Posterior cingulate gyrus (tissue), 11 donors: ENCODE measurements around the gene DNAJA1.

Source experiments
- DNase-seq, 10 donors: peaks; one replicate each; pipeline versions ENCODE4 v3.0.0 to v3.0.0-alpha.2; 2020 to 2021; ENCODE audit warnings: mixed read lengths in 3 of 10
- intact Hi-C: fragments of 100-400 bp; cut with DNase I; formaldehyde crosslinking; loops from one replicate; pipeline ENCODE4 v1.15.1; 2023

Gene DNAJA1

GRCh38 chr9:33024126-33024965, 727 bp upstream of the DNAJA1 start:
- intact Hi-C loops = loop anchor here (10.0 kb wide), 1 partner anchor 50 kb away; the partner anchor contains the start of gene SMU1
- peak in 4 of 10 donors; percentile 15 to 82 (median 18) for DNase-seq

DNA sequence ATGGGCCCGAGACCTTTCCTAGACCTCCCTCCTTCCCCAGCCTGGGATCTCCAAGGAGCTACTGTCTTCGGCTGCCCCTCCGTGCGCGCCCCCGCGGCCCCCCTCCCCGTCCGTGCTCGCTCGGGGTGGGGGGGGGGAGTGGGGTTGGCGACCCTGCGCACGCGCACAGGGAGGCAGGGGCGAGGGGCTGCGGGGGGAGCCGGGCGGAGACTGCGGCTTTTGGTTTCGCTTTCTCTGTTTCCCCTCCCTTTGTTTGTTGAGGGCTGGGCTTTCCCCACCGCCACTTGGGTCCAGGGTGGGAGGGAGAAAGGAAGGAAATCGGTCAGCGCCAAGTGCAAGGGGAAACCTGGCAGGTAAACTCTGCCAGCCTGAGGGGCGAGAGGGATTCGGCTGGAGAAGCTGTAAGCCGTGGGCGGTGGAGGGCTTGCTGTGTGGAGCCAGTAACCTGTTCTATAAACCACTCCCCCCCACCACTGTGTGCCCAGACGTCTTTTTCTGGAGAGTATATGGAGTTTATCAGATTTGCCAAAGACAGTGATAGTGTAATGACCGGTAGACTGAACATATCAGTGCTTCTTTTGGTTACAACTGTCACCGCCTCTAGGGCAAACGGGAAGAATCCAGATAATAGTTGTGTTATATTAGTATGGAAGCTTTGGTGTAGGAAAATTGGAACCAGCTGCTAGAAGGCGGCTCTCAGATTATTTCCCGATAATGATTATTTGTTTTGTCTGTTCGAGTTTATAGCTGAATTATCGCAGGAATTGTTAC, 684 bp downstream of the DNAJA1 start:
- intact Hi-C loops = loop anchor here (2.0 to 10.0 kb wide), 2 partner anchors 17 to 49 kb away; partner anchors contain the start of gene SMU1

DNA sequence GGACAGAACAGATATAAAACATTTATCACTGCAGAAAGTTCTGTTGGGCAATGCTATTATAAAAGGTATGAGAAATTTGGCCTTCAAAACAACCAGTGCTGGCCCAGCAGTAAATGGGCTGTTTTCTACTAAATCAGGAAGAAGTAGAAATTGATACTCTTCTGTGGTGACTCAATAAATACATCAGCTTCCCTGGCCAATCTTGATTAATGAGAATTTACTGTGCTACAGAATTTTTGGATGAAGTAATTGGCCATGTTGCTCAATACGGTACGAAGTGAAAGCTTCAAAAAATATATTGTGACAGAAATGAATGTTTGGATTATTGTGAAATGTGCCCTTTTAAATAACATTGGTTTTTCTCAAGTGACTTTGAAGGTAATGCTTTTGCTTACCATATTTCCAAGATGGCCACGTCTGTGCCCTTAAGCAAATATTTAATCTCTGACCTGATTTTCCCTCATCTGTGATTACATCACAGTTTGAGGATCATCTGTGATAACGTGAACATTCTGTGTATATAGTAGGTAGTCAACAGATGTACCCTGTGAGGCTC, 4.2 kb downstream of the DNAJA1 start:
- no peak for DNase-seq
- intact Hi-C loops = loop anchor here (10.0 kb wide), 1 partner anchor 45 kb away; the partner anchor contains the start of gene SMU1

More for the DNA sequence above, 684 bp downstream of the DNAJA1 start:
- DNase-seq = peak; percentile 37 to 92 (median 52)

DNA sequence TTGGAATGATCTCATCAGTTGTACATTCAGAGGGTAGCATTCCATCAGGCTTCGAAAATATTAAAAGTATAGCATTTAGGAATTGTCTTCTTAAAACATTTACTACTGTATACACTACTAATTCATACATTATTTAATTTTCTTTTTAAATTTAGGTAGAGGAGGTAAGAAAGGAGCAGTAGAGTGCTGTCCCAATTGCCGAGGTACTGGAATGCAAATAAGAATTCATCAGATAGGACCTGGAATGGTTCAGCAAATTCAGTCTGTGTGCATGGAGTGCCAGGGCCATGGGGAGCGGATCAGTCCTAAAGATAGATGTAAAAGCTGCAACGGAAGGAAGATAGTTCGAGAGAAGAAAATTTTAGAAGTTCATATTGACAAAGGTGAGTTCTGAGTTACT, 5.2 kb downstream of the DNAJA1 start:
- intact Hi-C loops = no loop called here
- DNase-seq = no peak

- no peak for DNase-seq
- intact Hi-C loops = no loop called here
Observed at GRCh38 chr9:33032292-33032691, 7.2 kb downstream of the DNAJA1 start.

DNA sequence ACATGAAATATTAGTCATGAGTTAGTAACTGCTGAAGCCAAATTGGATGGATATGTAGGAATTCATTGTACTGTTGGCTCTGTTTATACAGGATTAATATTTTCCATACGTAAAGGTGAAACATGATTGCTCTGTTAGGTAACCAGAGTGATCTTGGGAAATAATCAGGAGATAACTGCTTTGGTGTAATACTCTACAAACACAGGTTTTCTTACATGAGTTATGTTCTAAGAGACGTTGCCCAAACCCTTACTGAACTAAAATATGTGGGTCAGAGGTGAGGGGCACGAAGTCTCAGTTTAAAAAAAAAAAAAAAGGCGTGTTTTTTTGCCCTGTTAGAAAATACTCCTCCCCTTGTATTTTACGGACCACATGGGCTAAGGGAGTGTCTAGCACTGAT, 7.8 kb downstream of the DNAJA1 start:
- DNase-seq = no peak
- intact Hi-C loops = no loop called here

GRCh38 chr9:33040792-33041431, 15.8 kb downstream of the DNAJA1 start:
- intact Hi-C loops = no loop called here
- DNase-seq = no peak

DNA sequence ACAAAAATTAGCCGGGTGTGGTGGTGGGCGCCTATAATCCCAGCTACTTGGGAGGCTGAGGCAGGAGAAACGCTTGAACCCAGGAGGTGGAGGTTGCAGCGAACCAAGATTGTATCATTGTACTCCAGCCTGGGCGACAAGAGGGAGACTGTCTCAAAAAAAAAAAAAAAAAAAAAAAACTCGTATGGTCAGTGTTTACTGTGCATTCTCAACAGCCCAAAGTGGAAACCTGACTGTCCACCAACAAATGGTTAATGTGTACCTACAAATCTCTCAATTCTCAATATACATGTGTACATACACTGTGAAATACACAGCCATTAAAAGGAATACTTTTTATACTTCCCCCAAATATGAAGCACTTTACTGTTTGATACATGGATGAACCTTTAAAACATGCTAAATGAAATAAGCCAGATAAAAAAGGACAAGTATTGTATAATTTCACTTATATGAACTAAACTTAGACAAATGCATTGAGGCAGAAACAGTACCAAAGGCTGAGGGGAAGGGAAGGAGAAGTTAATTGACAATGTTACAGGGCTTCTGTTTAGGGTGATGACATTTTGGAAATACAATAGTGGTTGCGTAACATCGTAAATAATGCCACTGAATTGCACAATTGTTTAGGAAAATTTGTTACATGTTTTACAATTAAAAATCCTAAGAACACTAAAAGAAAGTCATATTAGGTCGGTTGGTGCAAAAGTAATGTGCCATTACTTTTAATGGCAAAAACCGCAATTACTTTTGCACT, 16.5 kb downstream of the DNAJA1 start:
- no peak for DNase-seq
- intact Hi-C loops = loop anchor here (2.0 kb wide), 1 partner anchor 15 kb away; no protein-coding TSS in a partner anchor

GRCh38 chr9:33042473-33042872, 17.4 kb downstream of the DNAJA1 start:
- intact Hi-C loops = loop anchor here (2.0 kb wide), 1 partner anchor 16 kb away; no protein-coding TSS in a partner anchor
- no peak for DNase-seq

GRCh38 chr9:33043671-33044070, 18.6 kb downstream of the DNAJA1 start:
- intact Hi-C loops = loop anchor here (2.0 kb wide), 1 partner anchor 17 kb away; no protein-coding TSS in a partner anchor
- no peak for DNase-seq

DNA sequence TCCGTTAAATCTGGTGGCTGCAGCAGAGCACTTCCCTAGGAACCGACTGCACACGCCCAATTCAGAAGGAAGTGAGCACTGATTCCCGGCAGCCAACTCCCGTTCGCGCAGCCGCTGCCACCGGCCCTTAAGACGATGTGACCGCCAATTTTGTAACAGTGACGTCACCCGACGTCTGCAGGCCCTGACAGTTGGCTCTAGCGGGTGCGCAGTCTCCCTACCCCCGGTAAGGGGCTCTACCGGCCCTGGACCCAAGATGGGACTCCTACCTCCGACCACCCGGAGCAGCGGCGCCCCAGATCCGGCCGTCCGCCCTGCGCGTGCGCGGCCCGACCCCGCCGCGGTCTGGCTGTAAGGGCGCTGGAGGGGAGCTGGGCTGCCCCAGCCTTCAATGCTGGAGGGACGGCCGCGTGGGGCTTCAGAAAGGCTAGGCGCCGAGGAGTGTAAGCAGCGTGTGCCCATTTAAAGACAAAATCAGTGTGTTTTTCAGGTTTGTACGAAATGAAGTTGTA, 19.1 kb downstream of the DNAJA1 start:
- intact Hi-C loops = no loop called here
- DNase-seq = peak; percentile 54 to 97 (median 81)

DNA sequence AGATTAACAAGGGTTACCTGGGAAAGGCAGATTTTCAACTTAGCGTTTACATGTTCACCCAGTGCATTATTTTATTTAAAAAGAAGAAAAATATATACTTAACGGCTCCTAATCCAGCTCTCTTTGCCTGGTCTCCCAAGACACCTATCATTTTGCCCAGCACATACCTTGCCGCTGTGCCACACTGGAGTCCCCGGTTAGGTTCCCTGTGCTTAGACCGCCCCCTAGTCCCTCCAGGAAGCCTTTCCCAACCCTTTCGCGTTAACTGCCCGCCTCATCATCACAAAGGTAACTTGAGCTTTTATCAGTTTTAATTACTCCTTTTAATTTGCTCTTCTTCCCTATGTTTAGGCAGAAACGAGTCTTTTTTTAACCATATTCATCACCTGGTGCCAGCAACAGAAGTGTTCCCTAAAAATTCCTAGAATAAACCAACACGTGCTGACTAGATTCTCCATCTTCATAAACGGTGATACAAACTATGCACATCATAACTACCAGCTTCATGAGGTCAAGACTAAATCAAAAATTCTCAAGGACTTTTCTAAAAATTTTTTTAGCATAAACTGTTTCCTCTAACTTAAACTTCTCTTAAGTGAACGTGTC, 19.7 kb downstream of the DNAJA1 start:
- peak in 4 of 10 donors; percentile 17 to 90 (median 63) for DNase-seq
- intact Hi-C loops = no loop called here

GRCh38 chr9:33046061-33046460, 21.0 kb downstream of the DNAJA1 start:
- DNase-seq = no peak
- intact Hi-C loops = no loop called here

DNA sequence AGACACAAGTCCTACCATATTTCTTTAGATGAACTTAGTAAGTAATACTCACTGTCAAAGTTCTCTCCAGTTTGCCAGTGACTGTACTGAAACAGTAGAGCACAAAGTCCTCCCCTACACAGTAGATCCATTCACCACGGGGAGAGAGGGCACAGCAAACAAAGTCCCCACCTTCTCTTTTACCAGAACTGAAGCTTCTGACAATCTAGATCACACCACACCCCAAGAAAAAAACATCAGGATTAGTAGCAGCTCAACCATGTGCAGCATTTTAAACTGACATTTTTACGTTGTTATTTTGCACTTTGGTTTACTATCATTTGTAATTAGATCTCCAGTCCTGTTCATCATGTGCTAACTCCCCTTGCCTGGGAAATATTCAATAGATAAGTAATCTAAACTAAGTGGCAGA, 23.0 kb downstream of the DNAJA1 start:
- no peak for DNase-seq
- intact Hi-C loops = no loop called here

DNA sequence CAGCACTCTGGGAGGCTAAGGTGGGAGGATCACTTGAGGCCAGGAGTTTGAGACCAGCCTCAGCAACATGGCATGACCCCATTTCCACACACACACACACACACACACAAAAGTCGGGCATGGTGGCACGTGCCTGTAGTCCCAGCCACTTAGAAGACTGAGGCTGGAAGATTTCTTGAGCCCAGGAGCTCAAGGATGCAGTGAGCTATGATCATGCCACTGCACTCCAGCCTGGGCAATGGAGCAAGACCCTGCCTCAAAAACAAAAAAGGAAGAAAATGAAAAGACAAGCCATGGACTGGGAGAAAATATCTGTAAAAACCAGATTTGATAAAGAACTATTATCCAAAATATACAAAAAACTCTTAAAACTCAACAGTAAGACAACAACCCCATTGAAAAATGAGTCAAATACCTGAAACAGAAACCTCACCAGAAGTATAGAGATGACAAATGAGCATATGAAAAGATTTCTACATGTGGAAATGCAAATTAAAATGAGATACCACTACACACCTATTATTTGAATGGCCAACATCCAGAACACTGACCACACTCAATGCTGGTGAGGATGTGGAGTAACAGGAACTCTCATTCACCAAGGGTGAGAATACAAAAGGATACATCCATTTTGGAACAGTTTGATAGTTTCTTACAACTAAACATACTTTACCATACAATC, 24.7 kb downstream of the DNAJA1 start:
- intact Hi-C loops = no loop called here
- no peak for DNase-seq

GRCh38 chr9:33051144-33051543, 26.1 kb downstream of the DNAJA1 start:
- no peak for DNase-seq
- intact Hi-C loops = no loop called here

DNA sequence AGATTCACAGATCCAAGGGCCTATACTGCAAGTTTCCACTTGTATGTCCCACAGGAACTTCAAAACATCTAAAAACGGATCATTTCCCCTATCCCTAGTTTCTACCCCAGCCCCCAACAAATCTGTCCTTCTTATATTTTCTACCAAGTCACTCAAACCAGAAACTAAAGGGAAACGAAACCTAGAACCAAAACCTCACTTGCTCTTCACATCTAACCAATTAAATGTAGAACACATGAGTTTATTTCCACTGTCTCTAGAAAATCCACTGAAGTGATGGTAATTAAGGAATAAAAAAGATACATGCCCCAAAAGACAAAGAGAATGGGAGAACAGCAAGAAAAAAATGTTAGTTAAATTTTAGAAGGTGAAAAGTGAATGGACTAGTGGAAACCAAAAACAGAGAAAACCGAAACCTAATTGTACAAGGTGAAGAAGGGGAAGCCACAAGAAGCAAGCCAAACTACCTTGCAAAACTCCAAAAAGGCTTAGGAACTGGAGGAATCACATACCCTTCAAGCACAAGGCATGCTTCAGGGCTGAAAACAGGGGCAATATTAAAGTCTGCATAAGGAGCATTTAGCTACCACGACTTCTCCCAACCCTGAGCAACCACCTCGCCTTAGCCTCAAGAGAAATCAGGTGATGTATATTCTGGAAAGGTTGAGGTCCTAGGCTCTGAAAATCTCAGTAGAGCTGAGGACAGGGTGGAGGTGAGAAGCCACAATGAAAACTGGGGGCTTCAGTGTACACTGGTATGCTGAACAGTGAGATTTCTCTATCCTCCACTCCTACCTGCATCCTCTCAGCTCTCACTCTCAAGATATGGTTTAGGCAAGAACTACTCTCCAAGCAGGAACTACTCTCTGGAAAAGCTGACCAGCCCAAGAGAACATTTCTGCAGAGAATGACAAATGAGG, 40.3 kb downstream of the DNAJA1 start:
- intact Hi-C loops = no loop called here
- no peak for DNase-seq
